ENCODE results near the gene CD63.

Gene CD63

GRCh38 chr12:55711786-55712553, 16.8 kb downstream of the CD63 start:
- TF ChIP-seq CTCF (IDR thresholded peaks at IDR 0.05; ENCODE audit: control insufficient read depth, extremely low read depth, insufficient read depth), result no peak
- no peak overlapping the region for H3K4me3 ChIP-seq (ENCODE audit: low read depth, low read length)
- no peak for DNase-seq (ENCODE audit: low read depth)

- H3K4me3 ChIP-seq (ENCODE audit: low read depth, low read length), result no peak overlapping the region
- DNase-seq (ENCODE audit: low read depth), result no peak
- TF ChIP-seq CTCF (IDR thresholded peaks at IDR 0.05; ENCODE audit: control insufficient read depth, extremely low read depth, insufficient read depth), result no peak
Observed at GRCh38 chr12:55708695-55709233, 20.0 kb downstream of the CD63 start.

- no peak for TF ChIP-seq CTCF (IDR thresholded peaks at IDR 0.05; ENCODE audit: control insufficient read depth, extremely low read depth, insufficient read depth)
- no peak for DNase-seq (ENCODE audit: low read depth)
- 0 out of 2 replicates have a peak within 1 kb of the TSS, but pooled peaks have one; percentile 9 for H3K4me3 ChIP-seq (ENCODE audit: low read depth, low read length)
Observed at GRCh38 chr12:55707841-55708694, 20.7 kb downstream of the CD63 start, which contains the start of gene ITGA7. Gene ITGA7, minus strand, starts transcription at chr12:55707904. Its CDS starts 222 bp downstream, at chr12:55707682.

GRCh38 chr12:55707219-55707671, 21.6 kb downstream of the CD63 start:
- TF ChIP-seq CTCF (IDR thresholded peaks at IDR 0.05; ENCODE audit: control insufficient read depth, extremely low read depth, insufficient read depth), result no peak
- no peak overlapping the region for H3K4me3 ChIP-seq (ENCODE audit: low read depth, low read length)
- DNase-seq (ENCODE audit: low read depth), result no peak

GRCh38 chr12:55706568-55707218, 22.1 kb downstream of the CD63 start:
- no peak for DNase-seq (ENCODE audit: low read depth)
- TF ChIP-seq CTCF (IDR thresholded peaks at IDR 0.05; ENCODE audit: control insufficient read depth, extremely low read depth, insufficient read depth), result no peak
- H3K4me3 ChIP-seq (ENCODE audit: low read depth, low read length), result no peak overlapping the region

GRCh38 chr12:55705782-55706402, 22.9 kb downstream of the CD63 start:
- H3K4me3 ChIP-seq (ENCODE audit: low read depth, low read length), result no peak overlapping the region
- TF ChIP-seq CTCF (IDR thresholded peaks at IDR 0.05; ENCODE audit: control insufficient read depth, extremely low read depth, insufficient read depth), result peak; percentile 35
- no peak for DNase-seq (ENCODE audit: low read depth)

All from LNCaP clone FGC (cell line).